ENCODE data around the gene GNAT2. TPM values are rescaled to one million over a fixed set of nuclear protein-coding genes. Genes with fewer than 3 reads are reported as not detected.
"Not testable (repeated sequence)": the region's sequence is repeated elsewhere in the genome, so short reads cannot be mapped to it uniquely, and the experiment has no call there.

Gene GNAT2
- total RNA-seq, 1 donor from 2014 or later: not detected

DNA sequence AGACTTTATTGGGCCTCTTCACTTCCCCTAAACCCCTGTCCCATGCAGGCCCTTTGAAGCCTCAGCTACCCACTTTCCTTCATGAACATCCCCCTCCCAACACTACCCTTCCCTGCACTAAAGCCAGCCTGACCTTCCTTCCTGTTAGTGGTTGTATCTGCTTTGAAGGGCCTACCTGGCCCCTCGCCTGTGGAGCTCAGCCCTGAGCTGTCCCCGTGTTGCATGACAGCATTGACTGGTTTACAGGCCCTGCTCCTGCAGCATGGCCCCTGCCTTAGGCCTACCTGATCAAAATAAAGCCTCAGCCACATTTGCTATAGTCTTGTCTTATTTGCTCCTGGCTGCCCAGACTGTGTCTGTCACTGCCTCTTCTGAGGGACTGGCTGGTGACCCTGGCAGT, 42.0 kb upstream of the GNAT2 start:
- Mint-ChIP-seq H3K36me3 (ENCODE audit: unreplicated experiment) (peaks cover 25% of the 10 kb centered on the region), H3K9me3 (ENCODE audit: unreplicated experiment) (no peaks in the 10 kb centered on the region), H3K27me3 (ENCODE audit: unreplicated experiment) (no peaks in the 10 kb centered on the region), H3K4me1 (ENCODE audit: unreplicated experiment) (peaks cover 8% of the 10 kb centered on the region), H3K4me3 (ENCODE audit: unreplicated experiment) (no peak overlapping the region), H3K27ac (ENCODE audit: unreplicated experiment) (no peak overlapping the region)
- no peak for DNase-seq (ENCODE audit: extremely low spot score, unreplicated experiment)
- no peak for TF ChIP-seq CTCF (IDR thresholded peaks at IDR 0.05)

GRCh38 chr1:109660691-109661026, 41.2 kb upstream of the GNAT2 start:
- not testable (repeated sequence) for H3K27ac Mint-ChIP-seq (ENCODE audit: unreplicated experiment); H3K4me3 Mint-ChIP-seq (ENCODE audit: unreplicated experiment); H3K9me3 Mint-ChIP-seq (ENCODE audit: unreplicated experiment); H3K27me3 Mint-ChIP-seq (ENCODE audit: unreplicated experiment); DNase-seq (ENCODE audit: extremely low spot score, unreplicated experiment)
- H3K4me1 Mint-ChIP-seq (ENCODE audit: unreplicated experiment): peaks cover 15% of the 10 kb centered on the region
- peaks cover 25% of the 10 kb centered on the region for H3K36me3 Mint-ChIP-seq (ENCODE audit: unreplicated experiment)

- no peaks in the 10 kb centered on the region for H3K27me3 Mint-ChIP-seq (ENCODE audit: unreplicated experiment)
- H3K36me3 Mint-ChIP-seq (ENCODE audit: unreplicated experiment): peaks cover 21% of the 10 kb centered on the region
- H3K27ac Mint-ChIP-seq (ENCODE audit: unreplicated experiment): no peak overlapping the region
- TF ChIP-seq CTCF (IDR thresholded peaks at IDR 0.05): no peak
- DNase-seq (ENCODE audit: extremely low spot score, unreplicated experiment): no peak
- H3K9me3 Mint-ChIP-seq (ENCODE audit: unreplicated experiment): no peaks in the 10 kb centered on the region
- H3K4me3 Mint-ChIP-seq (ENCODE audit: unreplicated experiment): no peak overlapping the region
- H3K4me1 Mint-ChIP-seq (ENCODE audit: unreplicated experiment): peaks cover 20% of the 10 kb centered on the region
These were observed 40.7 kb upstream of the GNAT2 start for GRCh38 chr1:109659997-109660690.

DNA sequence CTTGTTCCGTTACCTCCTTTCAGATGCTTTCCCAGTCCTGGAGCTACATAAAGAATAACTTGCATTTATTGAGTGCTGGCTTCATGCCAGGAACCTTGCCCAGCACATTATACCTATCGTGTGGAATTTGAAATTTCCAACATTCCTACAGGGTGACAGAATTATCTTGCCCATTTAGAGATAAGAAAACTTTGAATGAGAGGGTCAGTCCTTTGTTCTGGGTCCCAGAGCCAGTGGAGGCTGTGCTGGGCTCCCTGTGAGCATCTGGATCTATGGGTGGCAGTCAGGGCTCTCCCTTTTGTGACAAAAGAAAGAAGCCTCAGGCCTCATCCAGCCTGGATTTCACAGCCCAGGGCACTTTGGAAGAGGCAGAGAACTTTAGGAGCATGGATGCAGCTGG, 39.7 kb upstream of the GNAT2 start:
- peaks cover 25% of the 10 kb centered on the region for H3K4me1 Mint-ChIP-seq (ENCODE audit: unreplicated experiment)
- DNase-seq (ENCODE audit: extremely low spot score, unreplicated experiment): peak; percentile 23
- no peak for TF ChIP-seq CTCF (IDR thresholded peaks at IDR 0.05)
- no peak overlapping the region for H3K27ac Mint-ChIP-seq (ENCODE audit: unreplicated experiment)
- no peaks in the 10 kb centered on the region for H3K9me3 Mint-ChIP-seq (ENCODE audit: unreplicated experiment)
- H3K4me3 Mint-ChIP-seq (ENCODE audit: unreplicated experiment): no peak overlapping the region
- H3K27me3 Mint-ChIP-seq (ENCODE audit: unreplicated experiment): no peaks in the 10 kb centered on the region
- peaks cover 20% of the 10 kb centered on the region for H3K36me3 Mint-ChIP-seq (ENCODE audit: unreplicated experiment)

GRCh38 chr1:109658533-109659042, 39.2 kb upstream of the GNAT2 start:
- no peaks in the 10 kb centered on the region for H3K27me3 Mint-ChIP-seq (ENCODE audit: unreplicated experiment)
- no peak for TF ChIP-seq CTCF (IDR thresholded peaks at IDR 0.05)
- peaks cover 20% of the 10 kb centered on the region for H3K4me1 Mint-ChIP-seq (ENCODE audit: unreplicated experiment)
- H3K36me3 Mint-ChIP-seq (ENCODE audit: unreplicated experiment): peaks cover 20% of the 10 kb centered on the region
- DNase-seq (ENCODE audit: extremely low spot score, unreplicated experiment): peak; percentile 44
- H3K27ac Mint-ChIP-seq (ENCODE audit: unreplicated experiment): no peak overlapping the region
- H3K4me3 Mint-ChIP-seq (ENCODE audit: unreplicated experiment): no peak overlapping the region
- H3K9me3 Mint-ChIP-seq (ENCODE audit: unreplicated experiment): no peaks in the 10 kb centered on the region
